Mucosa of gallbladder (tissue), 1 donor: ENCODE data around the gene AGFG2. TPM values are rescaled to one million over a fixed set of nuclear protein-coding genes. Genes with fewer than 3 reads are reported as not detected.
"Not testable (repeated sequence)": the region's sequence is repeated elsewhere in the genome, so short reads cannot be mapped to it uniquely, and the experiment has no call there.

Source experiments
- DNase-seq: peaks from one replicate; pipeline ENCODE4 v3.0.0-alpha.2; 2020; ENCODE audit warnings: low spot score
- total RNA-seq: library from RNA; stranded (reverse); gene quantifications from one replicate; pipeline ENCODE4 v1.2.1, GENCODE V29; 2021
- donor health status: DM: no; HTN: no; CAD: no.

AGFG2 gene
- total RNA-seq, 1 donor from 2014 or later: 102 TPM

- DNase-seq: not testable (repeated sequence)
Measured at GRCh38 chr7:100548446-100548845, 9.4 kb downstream of the AGFG2 start.

DNA sequence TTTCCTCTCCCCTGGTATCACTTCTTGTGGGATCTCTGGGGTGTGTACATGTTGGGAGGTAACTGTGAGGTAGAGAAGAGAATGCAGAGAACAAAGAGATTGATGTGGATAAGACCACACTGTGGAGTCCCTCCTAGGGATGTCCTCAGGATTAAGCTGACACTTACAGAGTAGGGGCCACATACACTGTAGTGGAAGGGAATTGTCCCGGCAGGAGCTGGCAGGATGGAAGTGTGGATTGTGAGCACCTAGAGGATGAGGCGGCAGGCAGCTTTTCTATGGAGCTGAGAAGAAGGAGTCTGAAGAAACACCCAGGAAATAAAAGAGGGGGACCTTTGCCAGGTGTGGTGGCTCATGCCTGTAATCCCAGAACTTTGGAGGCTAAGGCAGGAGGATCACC lies 13.5 kb downstream of the AGFG2 start:
- no peak for DNase-seq

- no peak for DNase-seq
Measured at GRCh38 chr7:100553032-100553431, 14.0 kb downstream of the AGFG2 start.

DNA sequence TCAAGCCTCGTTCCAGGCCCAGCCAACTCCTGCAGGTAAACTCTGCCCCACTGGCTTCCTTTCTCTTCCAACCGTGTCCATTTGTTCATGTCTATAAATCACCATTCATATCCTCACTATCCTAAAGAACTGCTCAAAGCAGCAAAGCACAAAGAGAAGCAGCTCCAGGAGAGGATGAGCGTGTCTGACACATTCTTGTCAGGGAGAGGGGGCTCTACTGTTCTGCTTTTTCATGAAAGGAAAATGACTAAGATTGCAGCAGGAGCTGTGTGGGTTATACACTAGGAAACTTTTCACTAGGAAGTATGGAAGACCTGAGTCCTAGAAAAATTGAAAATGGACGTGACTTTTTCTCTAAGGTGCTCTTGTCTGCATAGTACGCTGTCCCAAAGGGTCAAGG lies 16.7 kb downstream of the AGFG2 start:
- DNase-seq: no peak

GRCh38 chr7:100556541-100556940 lies 17.5 kb downstream of the AGFG2 start:
- DNase-seq: no peak

GRCh38 chr7:100559127-100559526 lies 20.1 kb downstream of the AGFG2 start:
- DNase-seq: no peak

GRCh38 chr7:100561491-100562194 lies 22.6 kb downstream of the AGFG2 start:
- DNase-seq: no peak

DNA sequence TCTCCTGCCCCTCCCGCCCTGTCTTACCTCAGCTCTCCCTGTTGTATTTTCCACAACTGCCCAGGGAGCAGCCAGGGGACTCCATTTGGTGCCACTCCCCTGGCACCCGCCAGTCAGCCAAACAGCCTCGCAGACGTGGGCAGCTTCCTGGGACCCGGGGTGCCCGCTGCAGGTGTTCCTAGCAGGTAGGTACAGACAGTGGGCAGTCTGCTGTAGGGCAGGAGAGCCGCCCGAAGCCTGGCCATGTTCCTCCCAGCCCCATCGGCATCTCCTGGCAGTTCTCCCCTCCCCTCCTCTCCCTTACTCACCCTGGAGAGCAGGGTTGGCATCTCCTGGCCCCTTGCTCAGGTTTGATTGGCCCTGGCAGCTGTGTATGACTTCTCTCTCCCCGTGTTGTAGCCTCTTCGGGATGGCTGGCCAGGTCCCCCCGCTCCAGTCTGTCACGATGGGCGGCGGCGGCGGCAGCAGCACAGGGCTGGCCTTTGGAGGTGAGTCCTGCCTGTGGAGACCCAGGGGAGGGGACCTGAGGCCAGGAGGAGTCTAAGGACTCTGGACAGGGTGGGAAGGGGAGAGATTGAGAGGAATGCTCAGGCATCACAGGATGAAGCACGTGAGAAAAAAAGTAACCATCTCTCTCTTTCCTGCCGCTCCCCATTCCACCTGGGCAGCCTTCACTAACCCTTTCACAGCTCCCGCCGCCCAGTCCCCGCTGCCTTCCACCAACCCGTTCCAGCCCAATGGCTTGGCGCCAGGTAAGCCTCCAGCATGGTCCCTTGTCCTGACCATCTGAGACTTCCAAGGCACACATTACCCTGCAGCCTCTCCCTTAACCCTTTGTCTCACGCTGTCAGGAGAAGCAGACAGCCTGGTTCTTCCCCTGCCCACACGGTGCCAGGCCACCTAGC lies 23.4 kb downstream of the AGFG2 start:
- DNase-seq: no peak

DNA sequence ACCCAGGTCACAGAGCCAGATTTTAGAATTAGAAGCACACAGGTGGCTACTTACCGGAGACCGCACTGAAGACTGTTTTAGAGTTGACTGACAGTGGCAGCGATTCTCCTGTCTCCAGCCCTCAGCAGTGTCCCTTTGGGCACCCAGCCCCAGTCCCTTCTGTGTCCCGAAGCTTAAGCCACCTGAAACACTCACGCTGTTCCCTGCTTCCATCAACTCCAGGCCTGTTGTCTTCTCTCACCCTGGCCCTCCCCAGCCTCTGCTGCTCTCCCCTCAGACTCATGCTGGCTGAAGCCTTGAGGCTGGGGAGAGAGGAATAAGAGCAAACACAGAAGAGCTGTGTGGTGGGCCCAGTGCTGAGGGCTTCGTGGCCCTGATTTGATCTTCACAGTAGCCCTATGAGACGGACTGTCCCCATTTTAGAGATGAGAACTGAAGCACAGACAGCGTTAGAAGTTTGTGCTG lies 24.1 kb downstream of the AGFG2 start:
- DNase-seq: no peak

DNA sequence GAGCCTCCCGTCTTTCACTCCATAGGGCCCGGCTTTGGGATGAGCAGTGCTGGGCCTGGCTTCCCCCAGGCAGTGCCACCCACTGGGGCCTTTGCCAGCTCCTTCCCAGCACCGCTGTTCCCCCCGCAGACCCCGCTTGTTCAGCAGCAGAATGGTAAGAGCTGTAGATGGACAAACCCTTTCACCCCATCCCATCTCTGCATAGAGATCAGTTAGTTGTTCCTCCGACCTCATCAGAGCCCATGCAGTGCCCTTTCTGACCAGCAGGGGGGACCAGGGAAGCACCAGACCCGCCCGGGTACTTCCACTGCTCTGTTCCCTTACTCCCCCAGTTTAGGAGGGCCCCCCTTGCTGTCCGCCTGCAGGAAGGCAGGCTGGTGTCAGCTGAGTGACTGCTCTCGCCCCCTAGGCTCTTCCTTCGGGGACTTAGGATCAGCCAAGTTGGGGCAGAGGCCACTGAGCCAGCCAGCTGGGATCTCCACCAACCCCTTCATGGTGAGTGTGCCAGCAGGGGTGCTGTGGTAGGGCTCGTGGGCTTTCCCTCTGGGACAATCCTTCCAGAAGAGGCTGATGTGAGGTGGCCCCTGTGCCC lies 24.9 kb downstream of the AGFG2 start:
- DNase-seq: peak; percentile 87

DNA sequence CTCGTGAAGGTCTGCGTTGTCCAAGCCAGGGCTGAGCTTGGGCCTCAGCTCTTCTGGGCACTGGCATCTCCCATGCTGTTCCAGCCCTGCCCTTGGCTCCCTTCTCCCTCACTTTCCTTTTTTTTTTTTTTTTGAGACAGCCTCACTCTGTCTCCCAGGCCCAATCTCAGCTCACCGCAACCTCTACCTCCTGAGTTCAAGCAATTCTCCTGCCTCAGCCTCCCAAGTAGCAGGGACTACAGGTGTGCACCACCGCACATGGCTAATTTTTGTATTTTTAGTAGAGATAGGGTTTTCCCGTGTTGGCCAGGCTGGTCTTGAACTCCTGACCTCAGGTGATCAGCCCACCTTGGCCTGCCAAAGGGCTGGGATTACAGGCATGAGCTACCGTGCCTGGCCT lies 25.4 kb downstream of the AGFG2 start:
- DNase-seq: not testable (repeated sequence)

GRCh38 chr7:100565133-100565571 lies 26.1 kb downstream of the AGFG2 start:
- DNase-seq: no peak

DNA sequence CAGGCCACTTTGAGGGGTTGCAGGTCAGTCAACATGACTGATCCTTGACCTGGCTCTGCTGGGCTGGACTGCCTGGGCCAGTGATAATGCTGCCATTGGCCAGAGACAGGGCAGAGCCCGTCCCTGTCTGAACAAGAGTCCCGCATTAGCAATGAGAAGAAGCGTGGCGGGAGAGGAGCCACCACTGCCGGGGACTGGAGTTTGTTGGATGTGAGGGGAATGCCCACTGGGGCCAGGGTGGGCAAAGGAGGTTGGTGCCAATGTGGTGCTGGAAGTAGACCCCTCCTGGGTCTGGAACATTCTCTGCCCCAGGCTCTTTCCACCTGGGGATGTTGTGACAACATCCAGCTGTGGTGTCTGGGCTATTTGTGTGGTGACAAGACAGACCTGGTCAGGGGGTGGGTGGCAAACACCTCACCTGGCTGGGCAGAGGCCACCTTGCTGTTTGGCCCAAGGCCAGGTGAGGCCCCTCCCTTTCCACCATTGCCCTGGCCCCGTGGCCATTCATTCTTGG lies 27.1 kb downstream of the AGFG2 start:
- DNase-seq: no peak

- no peak for DNase-seq
Measured at GRCh38 chr7:100567031-100567730, 28.2 kb downstream of the AGFG2 start.

DNA sequence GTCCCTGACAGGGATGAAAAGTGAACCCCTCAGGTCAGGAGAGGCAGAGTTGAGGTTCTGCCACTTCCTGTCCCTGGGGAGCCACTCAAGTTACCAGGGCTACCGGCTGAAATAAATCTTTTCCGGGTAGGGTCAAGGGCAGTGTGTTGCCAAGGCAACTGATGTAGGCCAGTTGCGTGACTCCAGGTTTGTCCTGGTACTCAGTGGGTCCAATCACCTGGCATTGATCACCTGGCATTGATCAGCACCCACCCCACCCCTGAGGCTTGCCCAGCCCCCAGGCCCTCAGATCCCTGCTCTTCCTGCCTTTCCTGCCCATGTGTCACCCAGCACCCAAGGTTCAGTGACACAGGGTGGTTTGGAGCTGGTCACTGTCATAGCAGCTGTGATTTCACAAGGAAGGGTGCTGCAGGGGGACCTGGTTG lies 28.8 kb downstream of the AGFG2 start:
- no peak for DNase-seq

DNA sequence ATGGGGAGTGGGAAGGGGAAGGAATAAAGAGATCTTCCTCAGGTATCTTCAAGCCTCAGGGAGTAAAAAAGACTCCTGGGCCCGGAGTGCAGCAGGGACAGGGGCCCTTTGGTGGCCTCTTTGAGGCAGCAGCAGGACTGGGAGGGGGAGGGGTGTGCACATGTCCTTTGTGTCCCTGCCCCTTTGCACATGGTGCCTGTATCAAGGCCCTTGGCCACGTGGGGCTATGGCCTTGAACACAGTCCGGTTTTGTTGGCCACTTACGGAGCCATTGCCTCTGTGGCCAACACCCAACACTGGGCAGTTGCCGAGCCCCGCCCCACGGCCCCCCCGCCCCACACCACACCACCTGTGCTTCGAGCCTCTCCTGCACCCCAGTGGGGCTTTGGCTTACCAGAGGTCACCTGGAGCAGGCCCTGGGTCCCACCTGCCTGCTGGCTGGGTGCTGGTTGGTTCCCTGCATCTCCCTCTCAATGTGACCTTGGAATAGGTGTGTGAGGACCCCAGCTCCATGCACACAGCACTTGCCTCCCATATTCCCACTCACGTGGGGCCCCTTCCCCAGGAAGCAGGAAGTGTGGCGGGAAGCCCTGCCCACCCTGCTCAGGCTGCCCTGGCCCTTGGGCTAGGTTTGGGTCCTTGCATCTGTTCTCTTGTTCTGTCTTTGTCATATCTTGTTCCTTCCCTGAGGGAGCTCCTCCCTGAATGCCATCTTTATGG lies 29.3 kb downstream of the AGFG2 start:
- DNase-seq: peak; percentile 84

- peak; percentile 71 for DNase-seq
Measured at GRCh38 chr7:100568896-100569844, 30.2 kb downstream of the AGFG2 start.

GRCh38 chr7:100570954-100571828 lies 32.2 kb downstream of the AGFG2 start:
- DNase-seq: no peak

DNA sequence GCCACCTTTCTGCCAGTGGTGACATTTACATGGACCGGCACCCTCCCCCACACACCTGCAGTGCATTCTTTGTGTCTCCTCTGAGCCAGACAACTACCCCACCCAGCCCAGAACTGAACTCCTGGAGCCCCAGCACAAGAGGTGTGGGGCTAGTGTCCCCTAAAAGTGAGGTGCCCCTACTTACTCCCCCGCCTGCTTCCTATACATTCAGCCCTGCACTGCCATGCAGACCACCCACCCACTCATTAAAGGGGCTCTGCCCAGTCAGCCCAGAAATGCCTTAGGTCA lies 32.8 kb downstream of the AGFG2 start:
- no peak for DNase-seq
